ENCODE results near the gene CCDC88C. TPM values are rescaled to one million over a fixed set of nuclear protein-coding genes. Genes with fewer than 3 reads are reported as not detected.
A peak's percentile ranks its signal among the peaks of the same experiment; 100 is the strongest.

CCDC88C gene
- total RNA-seq, 1 donor: 0.36 TPM

- no peaks in the 10 kb centered on the region for H3K79me2 ChIP-seq (ENCODE audit: insufficient read depth, low read length)
- no peaks in the 10 kb centered on the region for H3K36me3 ChIP-seq (ENCODE audit: insufficient read depth, low read length)
- H3K4me1 ChIP-seq (ENCODE audit: insufficient read depth, low read length): peaks cover 9% of the 10 kb centered on the region
- H3K27ac ChIP-seq (ENCODE audit: low read depth, low read length): no peak overlapping the region
- no peak overlapping the region for H3K4me2 ChIP-seq (ENCODE audit: insufficient read depth, low read length)
- H3K27me3 ChIP-seq (ENCODE audit: insufficient read depth, low read length): peaks cover 5% of the 10 kb centered on the region
- no peak overlapping the region for H2AFZ ChIP-seq (ENCODE audit: low read length)
- H3K4me3 ChIP-seq (ENCODE audit: insufficient read depth, low read length): no peak overlapping the region
- H3K9me3 ChIP-seq (ENCODE audit: low read depth, low read length): no peaks in the 10 kb centered on the region
- DNase-seq (ENCODE audit: insufficient read length, low spot score, missing footprints): peak; percentile 69
- no peak for TF ChIP-seq CTCF (IDR thresholded peaks at IDR 0.05; ENCODE audit: extremely low read depth, low read depth, low read length)
- no peaks in the 10 kb centered on the region for H4K20me1 ChIP-seq (ENCODE audit: insufficient read depth, low read length)
Observed at GRCh38 chr14:91354221-91354916, 63.3 kb downstream of the CCDC88C start.

- peak; percentile 46 for DNase-seq (ENCODE audit: insufficient read length, low spot score, missing footprints)
- H3K79me2 ChIP-seq (ENCODE audit: insufficient read depth, low read length): no peaks in the 10 kb centered on the region
- H2AFZ ChIP-seq (ENCODE audit: low read length): no peak overlapping the region
- TF ChIP-seq CTCF (IDR thresholded peaks at IDR 0.05; ENCODE audit: extremely low read depth, low read depth, low read length): no peak
- no peak overlapping the region for H3K4me2 ChIP-seq (ENCODE audit: insufficient read depth, low read length)
- no peak overlapping the region for H3K27ac ChIP-seq (ENCODE audit: low read depth, low read length)
- H3K4me3 ChIP-seq (ENCODE audit: insufficient read depth, low read length): no peak overlapping the region
- peaks cover 9% of the 10 kb centered on the region for H3K4me1 ChIP-seq (ENCODE audit: insufficient read depth, low read length)
- no peaks in the 10 kb centered on the region for H4K20me1 ChIP-seq (ENCODE audit: insufficient read depth, low read length)
- peaks cover 5% of the 10 kb centered on the region for H3K27me3 ChIP-seq (ENCODE audit: insufficient read depth, low read length)
- no peaks in the 10 kb centered on the region for H3K36me3 ChIP-seq (ENCODE audit: insufficient read depth, low read length)
- H3K9me3 ChIP-seq (ENCODE audit: low read depth, low read length): no peaks in the 10 kb centered on the region
Observed at GRCh38 chr14:91352728-91353692, 64.6 kb downstream of the CCDC88C start.

GRCh38 chr14:91352053-91352452, 65.6 kb downstream of the CCDC88C start:
- H3K27me3 ChIP-seq (ENCODE audit: insufficient read depth, low read length): peaks cover 5% of the 10 kb centered on the region
- DNase-seq (ENCODE audit: insufficient read length, low spot score, missing footprints): peak; percentile 4
- peak overlapping the region; percentile 19 for H2AFZ ChIP-seq (ENCODE audit: low read length)

More at GRCh38 chr14:91352053-91352452, 65.6 kb downstream of the CCDC88C start:
- Histone ChIP-seq H3K4me1 (ENCODE audit: insufficient read depth, low read length) (peaks cover 9% of the 10 kb centered on the region), H3K79me2 (ENCODE audit: insufficient read depth, low read length) (no peaks in the 10 kb centered on the region), H3K4me2 (ENCODE audit: insufficient read depth, low read length) (peak overlapping the region; percentile 23), H3K9me3 (ENCODE audit: low read depth, low read length) (no peaks in the 10 kb centered on the region), H4K20me1 (ENCODE audit: insufficient read depth, low read length) (no peaks in the 10 kb centered on the region), H3K4me3 (ENCODE audit: insufficient read depth, low read length) (no peak overlapping the region), H3K27ac (ENCODE audit: low read depth, low read length) (no peak overlapping the region), H3K36me3 (ENCODE audit: insufficient read depth, low read length) (no peaks in the 10 kb centered on the region)
- TF ChIP-seq CTCF (IDR thresholded peaks at IDR 0.05; ENCODE audit: extremely low read depth, low read depth, low read length): no peak

Data from osteoblast (primary cell).